Dendritic cell treated with granulocyte-macrophage colony-stimulating factor and Interleukin-4, amounts not matched to agents 40 ng/mL and 50 ng/mL, for 4 days (primary cell): ENCODE results near the gene HS6ST2.
"Not testable (repeated sequence)": the region's sequence is repeated elsewhere in the genome, so short reads cannot be mapped to it uniquely, and the experiment has no call there.

Source experiments
- H3K27ac Mint-ChIP-seq: one replicate; pipeline ENCODE4 v1.8.0; 2022; ENCODE audit warnings: mild to moderate bottlenecking, mixed read lengths
- H3K27me3 Mint-ChIP-seq: one replicate; pipeline ENCODE4 v1.8.0; 2022; ENCODE audit warnings: mild to moderate bottlenecking, mixed read lengths
- H3K36me3 Mint-ChIP-seq: one replicate; pipeline ENCODE4 v1.8.0; 2022; ENCODE audit warnings: low read depth, mixed read lengths
- H3K4me1 Mint-ChIP-seq: one replicate; pipeline ENCODE4 v1.8.0; 2022; ENCODE audit warnings: low read depth, mixed read lengths
- H3K4me3 Mint-ChIP-seq: one replicate; pipeline ENCODE4 v1.8.0; 2022; ENCODE audit warnings: mild to moderate bottlenecking, moderate library complexity, mixed read lengths
- H3K9me3 Mint-ChIP-seq: one replicate; pipeline ENCODE4 v1.8.0; 2022; ENCODE audit warnings: mixed read lengths
- intact Hi-C: fragments of 100-400 bp; cut with micrococcal nuclease; formaldehyde crosslinking; loops from one replicate; pipeline ENCODE4 v1.15.0; 2022

The HS6ST2 gene

DNA sequence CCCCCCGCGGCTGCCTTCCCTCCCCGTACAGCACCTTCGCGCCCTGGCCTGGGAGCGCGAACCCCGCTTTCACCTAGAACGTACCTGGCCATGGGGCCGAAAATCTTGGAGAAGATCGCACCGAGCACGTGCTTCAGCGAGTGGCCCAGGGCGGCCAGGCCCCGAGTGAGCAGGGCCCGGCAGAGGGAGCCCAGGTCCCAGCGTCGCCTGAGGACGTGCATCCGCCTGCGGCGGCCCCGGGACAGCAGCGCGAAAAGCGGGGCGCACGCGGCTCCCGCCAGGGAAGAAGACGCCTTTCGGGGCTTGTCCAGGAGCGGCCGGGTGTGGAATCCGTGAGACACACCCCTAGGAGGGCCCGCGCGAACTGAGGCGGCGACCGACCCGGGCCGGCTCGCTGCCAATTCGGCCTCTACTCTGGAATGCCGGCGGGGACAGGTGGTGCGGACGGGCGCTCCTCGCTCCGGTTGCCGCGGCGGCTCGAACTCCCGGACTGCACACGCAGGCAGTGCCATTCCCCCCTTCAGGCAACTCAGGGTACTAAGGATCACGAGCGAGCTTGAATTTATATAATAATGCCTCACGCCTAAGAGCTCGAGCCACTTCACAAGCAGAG is at the start of gene HS6ST2:
Gene HS6ST2, minus strand, starts transcription at position 539 of the 613 bp plus-strand sequence.
- H3K4me1 Mint-ChIP-seq: no peaks in the 10 kb centered on the region
- H3K4me3 Mint-ChIP-seq: peak within 1 kb of the TSS; percentile 23
- no peak within 1 kb of the TSS for H3K27ac Mint-ChIP-seq
- intact Hi-C loops: no loop called here
- H3K36me3 Mint-ChIP-seq: no peaks in the 10 kb centered on the region
- peaks cover 61% of the 10 kb centered on the region for H3K27me3 Mint-ChIP-seq
- H3K9me3 Mint-ChIP-seq: no peaks in the 10 kb centered on the region

DNA sequence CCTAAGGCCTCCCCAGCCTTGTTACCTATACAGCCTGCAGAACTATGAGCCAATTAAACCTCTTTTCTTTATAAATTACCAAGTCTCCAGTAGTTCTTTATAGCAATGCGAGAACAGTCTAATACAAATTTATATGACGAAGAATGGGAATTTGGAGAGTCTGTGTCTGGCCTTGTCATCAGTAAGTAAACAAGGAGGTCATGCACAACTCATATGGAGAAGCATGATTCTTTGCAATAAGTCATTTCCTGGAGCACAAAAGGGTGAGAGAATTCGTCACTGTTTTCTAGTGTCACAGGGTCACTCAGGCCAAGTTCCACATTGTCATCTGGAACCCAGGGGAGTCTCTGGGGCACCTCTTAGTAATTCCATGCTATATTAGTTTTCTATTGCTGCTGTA is 49.0 kb upstream of the HS6ST2 start:
- Mint-ChIP-seq H3K27me3 (no peaks in the 10 kb centered on the region), H3K27ac (no peak overlapping the region), H3K9me3 (no peaks in the 10 kb centered on the region), H3K4me1 (no peaks in the 10 kb centered on the region), H3K36me3 (no peaks in the 10 kb centered on the region), H3K4me3 (no peak overlapping the region)
- intact Hi-C loops: no loop called here

DNA sequence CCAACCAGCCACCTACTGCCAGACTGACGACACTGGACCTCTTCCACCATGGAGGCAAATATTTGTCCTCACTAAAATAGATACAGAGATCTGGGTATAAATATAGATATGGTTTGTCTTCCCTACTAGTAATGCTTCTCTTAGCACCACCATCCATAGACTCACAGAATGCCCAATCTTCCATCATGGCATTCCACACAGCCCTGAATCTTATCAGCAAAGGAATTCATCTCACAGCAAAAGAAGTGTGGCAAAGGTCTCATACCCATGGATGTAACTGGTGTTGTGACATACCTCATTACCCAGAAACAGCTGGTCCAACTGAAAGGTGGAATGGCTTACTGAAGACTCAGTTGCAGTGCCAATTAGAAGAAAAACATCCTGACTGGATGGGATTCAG is 47.2 kb upstream of the HS6ST2 start:
- Mint-ChIP-seq H3K27me3 (no peaks in the 10 kb centered on the region), H3K36me3 (no peaks in the 10 kb centered on the region), H3K27ac (no peak overlapping the region), H3K4me3 (no peak overlapping the region), H3K4me1 (no peaks in the 10 kb centered on the region), H3K9me3 (no peaks in the 10 kb centered on the region)
- intact Hi-C loops: no loop called here

DNA sequence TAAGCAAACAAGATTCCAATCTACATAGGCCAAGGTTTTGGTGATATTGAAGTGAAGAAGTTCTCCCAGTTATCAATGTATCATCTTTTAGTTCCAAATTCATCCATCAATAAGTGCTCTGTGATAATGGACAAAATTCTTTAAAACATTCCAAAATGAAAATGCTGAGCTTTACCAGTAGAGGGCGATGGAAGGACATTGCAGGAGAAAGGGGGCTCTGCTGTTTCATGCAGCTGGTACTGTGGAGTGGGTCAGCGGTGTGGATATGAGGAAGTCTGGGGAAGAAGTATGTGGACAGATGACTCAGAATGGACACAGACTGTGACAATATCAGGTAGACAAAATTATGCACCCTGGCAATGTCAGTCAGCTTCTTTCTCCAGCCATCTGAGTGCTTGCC is 46.6 kb upstream of the HS6ST2 start:
- Mint-ChIP-seq H3K9me3 (no peaks in the 10 kb centered on the region), H3K36me3 (no peaks in the 10 kb centered on the region), H3K4me1 (no peaks in the 10 kb centered on the region), H3K27ac (no peak overlapping the region), H3K27me3 (no peaks in the 10 kb centered on the region), H3K4me3 (no peak overlapping the region)
- intact Hi-C loops: no loop called here

DNA sequence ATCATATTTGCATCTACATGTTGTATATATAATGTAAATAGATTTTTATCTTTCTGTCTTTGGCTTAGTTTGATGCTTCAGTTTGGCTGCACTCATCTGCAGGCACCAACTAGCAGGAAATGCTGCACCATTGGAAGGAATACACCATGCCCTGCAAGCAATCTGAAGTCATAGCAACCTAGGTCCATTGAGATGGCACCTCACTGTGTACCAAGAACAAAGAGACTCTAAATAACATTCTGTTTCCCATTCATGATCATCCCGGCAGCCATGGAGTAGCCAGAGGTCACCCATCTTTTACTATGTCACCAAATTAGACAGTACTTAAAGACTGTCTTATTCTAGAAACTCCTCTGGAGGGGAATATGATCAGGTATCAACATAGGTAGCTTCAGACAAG is 40.8 kb upstream of the HS6ST2 start:
- H3K9me3 Mint-ChIP-seq: no peaks in the 10 kb centered on the region
- intact Hi-C loops: no loop called here

DNA sequence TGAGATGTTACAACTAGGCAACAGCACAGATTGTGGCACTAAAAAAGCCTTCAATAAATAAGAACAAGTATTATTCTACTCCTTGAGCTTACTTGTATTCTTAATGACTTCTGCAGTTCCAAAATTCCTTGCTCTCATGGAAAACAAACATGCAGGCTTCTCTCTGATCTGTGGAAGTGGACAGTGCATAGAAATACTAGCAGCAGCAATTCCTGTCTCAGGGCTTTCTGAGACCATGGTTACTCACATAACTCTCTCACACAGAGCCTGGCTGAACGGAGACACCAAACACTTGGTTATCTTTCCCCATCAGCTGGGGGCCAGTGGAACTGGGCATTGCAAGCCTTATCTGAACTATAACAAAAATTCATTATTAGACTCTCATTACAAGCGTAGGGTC is 32.4 kb upstream of the HS6ST2 start:
- Mint-ChIP-seq H3K4me3 (no peak overlapping the region), H3K36me3 (no peaks in the 10 kb centered on the region), H3K27ac (no peak overlapping the region), H3K9me3 (no peaks in the 10 kb centered on the region), H3K4me1 (no peaks in the 10 kb centered on the region), H3K27me3 (no peaks in the 10 kb centered on the region)
- intact Hi-C loops: no loop called here

More for the DNA sequence above, 40.8 kb upstream of the HS6ST2 start:
- Mint-ChIP-seq H3K36me3 (no peaks in the 10 kb centered on the region), H3K27me3 (no peaks in the 10 kb centered on the region), H3K4me3 (no peak overlapping the region), H3K4me1 (no peaks in the 10 kb centered on the region), H3K27ac (no peak overlapping the region)

DNA sequence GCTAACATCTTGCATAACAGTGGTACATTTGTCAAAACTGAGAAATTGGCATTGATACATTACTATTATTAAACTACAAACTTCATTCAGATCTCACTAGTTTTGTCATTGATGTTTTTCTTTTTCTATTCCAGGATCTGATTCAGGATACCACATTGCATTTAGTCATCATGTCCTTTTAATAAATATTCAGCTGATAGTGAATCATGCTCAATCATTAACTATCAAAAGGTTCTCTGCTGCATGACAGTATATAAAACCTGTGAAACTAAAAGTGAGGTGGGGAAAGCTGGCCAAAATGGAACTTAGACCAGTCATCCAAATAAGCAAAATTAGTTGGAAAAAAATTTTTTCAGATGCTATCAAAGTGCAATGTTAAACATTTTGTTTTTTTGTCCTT is 28.1 kb upstream of the HS6ST2 start:
- H3K4me3 Mint-ChIP-seq: no peak overlapping the region
- intact Hi-C loops: no loop called here
- H3K27ac Mint-ChIP-seq: no peak overlapping the region
- H3K27me3 Mint-ChIP-seq: peaks cover 3% of the 10 kb centered on the region
- H3K4me1 Mint-ChIP-seq: no peaks in the 10 kb centered on the region
- H3K9me3 Mint-ChIP-seq: no peaks in the 10 kb centered on the region
- H3K36me3 Mint-ChIP-seq: no peaks in the 10 kb centered on the region

DNA sequence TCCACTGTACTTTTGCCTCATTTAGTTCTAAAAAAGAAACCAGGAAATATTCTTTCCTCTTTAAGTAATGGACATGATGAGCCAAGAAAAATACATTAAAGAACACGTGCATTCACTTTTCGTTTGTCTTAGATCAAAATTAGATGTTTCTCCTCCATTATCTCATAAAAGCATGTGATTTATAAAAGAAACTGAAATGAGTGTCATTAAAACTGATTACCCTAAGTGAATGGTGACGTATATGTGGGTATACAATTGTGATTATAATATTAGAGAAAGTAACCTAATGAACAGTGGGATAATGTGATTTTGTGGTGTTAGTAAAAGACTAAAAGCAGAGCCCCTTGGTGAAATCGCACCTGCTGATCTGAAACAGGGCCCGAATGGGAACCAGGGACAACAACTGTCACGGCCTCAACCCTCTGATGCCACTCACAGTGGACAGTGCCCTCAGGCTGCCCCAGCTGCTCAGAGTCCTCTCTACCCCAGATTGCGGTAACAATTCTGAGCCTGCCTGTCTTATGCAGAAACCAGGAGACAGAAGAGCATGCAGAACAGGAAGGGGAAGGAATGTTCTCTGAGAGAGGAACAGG is 25.7 kb upstream of the HS6ST2 start:
- Mint-ChIP-seq H3K9me3 (no peaks in the 10 kb centered on the region), H3K27ac (no peak overlapping the region), H3K4me1 (no peaks in the 10 kb centered on the region), H3K4me3 (no peak overlapping the region), H3K27me3 (peaks cover 3% of the 10 kb centered on the region), H3K36me3 (no peaks in the 10 kb centered on the region)
- intact Hi-C loops: no loop called here

DNA sequence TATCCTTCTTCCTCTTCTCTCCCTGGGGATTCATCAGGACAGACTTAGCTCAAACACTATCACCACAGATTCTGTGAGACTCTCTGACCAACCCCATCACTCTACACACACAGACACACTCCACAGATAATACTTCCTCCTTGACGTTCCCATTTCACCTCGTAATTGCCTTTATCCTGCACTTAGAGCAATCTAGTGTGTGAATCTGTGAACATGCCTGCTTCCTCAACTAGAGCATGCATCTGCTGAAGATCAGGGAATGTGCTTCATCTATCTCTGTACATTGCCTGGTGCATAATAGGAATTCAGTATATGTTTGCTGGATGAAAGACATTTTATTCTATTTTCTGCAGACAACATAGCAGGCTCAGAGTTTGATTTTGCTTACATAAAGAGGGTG is 25.1 kb upstream of the HS6ST2 start:
- intact Hi-C loops: no loop called here

DNA sequence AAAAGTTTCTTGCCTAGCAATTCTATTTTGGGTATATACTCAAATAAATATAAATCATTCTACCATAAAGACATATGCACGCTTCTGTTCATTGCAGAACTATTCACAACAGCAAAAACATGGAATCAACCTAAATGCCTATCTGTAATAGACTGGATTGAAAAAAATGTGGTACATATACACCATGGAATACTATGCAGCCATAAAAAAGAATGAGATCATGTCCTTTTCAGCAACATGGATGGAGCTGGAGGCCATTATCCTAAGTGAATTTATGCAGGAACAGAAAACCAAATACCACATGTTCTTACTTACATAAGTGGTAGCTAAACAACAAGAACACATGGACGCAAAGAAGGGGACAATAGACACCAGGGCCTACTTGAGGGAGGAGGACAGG is 21.6 kb upstream of the HS6ST2 start:
- H3K27me3 Mint-ChIP-seq, H3K36me3 Mint-ChIP-seq, H3K4me3 Mint-ChIP-seq, H3K27ac Mint-ChIP-seq, H3K4me1 Mint-ChIP-seq, H3K9me3 Mint-ChIP-seq, intact Hi-C loops: not testable (repeated sequence)

More for the DNA sequence above, 25.1 kb upstream of the HS6ST2 start:
- Mint-ChIP-seq H3K36me3 (no peaks in the 10 kb centered on the region), H3K4me3 (no peak overlapping the region), H3K4me1 (no peaks in the 10 kb centered on the region), H3K27ac (no peak overlapping the region), H3K27me3 (peaks cover 3% of the 10 kb centered on the region), H3K9me3 (no peaks in the 10 kb centered on the region)

DNA sequence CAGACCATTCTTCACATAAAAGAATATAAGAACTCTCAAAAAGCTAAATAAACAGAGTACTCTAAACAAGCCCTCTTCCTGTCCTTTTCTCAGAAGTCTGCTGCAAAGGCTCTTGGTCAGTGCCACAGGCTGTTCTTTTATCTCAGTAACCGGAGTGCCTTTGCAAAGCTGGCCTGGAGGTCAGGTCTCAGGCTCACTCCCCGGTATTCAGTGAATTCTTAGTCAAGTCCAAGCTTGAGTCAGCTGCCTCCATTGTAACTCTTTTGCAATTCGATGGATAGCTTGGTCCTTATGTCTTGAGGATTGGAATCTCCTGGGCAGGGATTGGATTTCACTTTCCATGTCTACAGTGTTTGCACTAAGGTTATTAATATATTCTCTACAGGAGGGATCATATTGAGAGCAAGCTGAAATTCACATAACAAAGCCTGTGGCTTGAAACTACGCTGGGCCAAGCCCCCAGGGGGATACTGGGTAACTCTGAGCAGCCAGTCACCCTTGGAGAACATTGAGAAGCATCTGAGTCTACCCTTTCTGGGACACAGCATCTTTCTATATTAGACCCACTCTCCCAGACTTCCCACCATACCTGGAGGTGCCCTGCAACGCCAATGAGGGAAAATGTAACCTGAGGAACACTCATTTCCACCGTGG is 10.0 kb upstream of the HS6ST2 start:
- Mint-ChIP-seq H3K9me3 (no peaks in the 10 kb centered on the region), H3K4me1 (no peaks in the 10 kb centered on the region), H3K4me3 (no peak overlapping the region), H3K36me3 (no peaks in the 10 kb centered on the region), H3K27ac (no peak overlapping the region), H3K27me3 (peaks cover 4% of the 10 kb centered on the region)
- intact Hi-C loops: no loop called here

DNA sequence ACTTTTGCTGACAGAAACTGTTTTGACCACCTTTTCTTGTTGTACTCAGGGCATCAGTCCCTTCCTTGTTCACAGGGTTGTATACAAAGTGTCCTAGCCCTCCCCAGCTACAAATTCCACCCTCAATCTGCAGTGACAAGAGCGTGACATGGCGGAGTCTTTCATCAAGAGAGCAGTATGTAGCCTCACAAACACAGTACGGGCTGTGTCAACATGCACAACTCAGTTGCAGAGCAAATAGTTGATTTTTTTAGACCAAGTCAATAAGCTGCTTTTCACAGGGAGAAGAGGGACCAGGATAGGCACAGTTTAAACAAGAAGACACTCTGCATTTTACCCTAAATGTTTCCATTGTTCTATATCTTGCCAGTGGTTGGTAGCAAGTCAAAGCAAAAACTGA is 8.6 kb upstream of the HS6ST2 start:
- Mint-ChIP-seq H3K27me3 (peaks cover 4% of the 10 kb centered on the region), H3K4me3 (no peak overlapping the region), H3K36me3 (no peaks in the 10 kb centered on the region), H3K27ac (no peak overlapping the region), H3K9me3 (no peaks in the 10 kb centered on the region), H3K4me1 (no peaks in the 10 kb centered on the region)
- intact Hi-C loops: no loop called here

DNA sequence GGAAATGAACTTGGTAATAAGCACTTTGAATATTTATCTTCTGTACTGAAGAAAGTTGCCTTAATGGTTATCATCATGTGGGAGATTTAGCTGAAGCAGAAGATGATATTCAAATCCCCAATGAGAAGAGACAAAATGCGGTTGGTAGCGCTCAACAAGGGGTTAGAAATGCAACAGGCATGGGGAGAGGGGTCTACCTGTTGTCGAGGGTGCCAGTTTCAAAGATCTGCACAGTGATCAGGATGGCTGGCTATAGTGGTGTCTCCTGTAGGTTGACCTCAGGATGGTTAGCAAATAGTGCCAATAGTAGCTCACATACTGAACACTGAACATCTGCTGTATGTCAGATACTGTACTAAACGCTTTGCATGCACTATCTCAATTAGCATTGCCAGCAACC is 7.0 kb upstream of the HS6ST2 start:
- H3K4me1 Mint-ChIP-seq: no peaks in the 10 kb centered on the region
- H3K27ac Mint-ChIP-seq: no peak overlapping the region
- no peaks in the 10 kb centered on the region for H3K9me3 Mint-ChIP-seq
- no peaks in the 10 kb centered on the region for H3K36me3 Mint-ChIP-seq
- intact Hi-C loops: no loop called here
- H3K4me3 Mint-ChIP-seq: no peak overlapping the region
- peaks cover 4% of the 10 kb centered on the region for H3K27me3 Mint-ChIP-seq

DNA sequence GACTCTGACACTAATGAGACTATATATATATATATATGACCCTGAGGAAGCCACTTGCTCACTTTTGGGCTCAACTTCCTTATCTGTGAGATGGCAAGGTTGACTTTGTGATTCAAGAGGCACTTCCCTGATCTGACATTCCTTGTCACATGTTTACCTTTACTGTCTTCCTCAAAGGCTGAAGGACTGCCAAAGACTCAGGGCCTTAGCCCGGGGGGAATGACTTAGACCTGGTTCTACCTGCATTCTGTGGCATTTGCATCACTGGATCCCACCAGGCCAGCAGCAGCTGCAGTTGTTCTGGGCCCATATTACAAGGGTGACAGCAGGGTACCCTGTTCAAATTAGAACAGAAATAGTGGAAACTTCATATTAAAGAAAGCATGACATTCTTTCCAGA is 3.1 kb upstream of the HS6ST2 start:
- Mint-ChIP-seq H3K4me1 (no peaks in the 10 kb centered on the region), H3K36me3 (no peaks in the 10 kb centered on the region), H3K4me3 (no peak overlapping the region), H3K27me3 (peaks cover 40% of the 10 kb centered on the region), H3K27ac (no peak overlapping the region), H3K9me3 (no peaks in the 10 kb centered on the region)
- intact Hi-C loops: no loop called here
